ENCODE results near the gene AGAP1.

DNA sequence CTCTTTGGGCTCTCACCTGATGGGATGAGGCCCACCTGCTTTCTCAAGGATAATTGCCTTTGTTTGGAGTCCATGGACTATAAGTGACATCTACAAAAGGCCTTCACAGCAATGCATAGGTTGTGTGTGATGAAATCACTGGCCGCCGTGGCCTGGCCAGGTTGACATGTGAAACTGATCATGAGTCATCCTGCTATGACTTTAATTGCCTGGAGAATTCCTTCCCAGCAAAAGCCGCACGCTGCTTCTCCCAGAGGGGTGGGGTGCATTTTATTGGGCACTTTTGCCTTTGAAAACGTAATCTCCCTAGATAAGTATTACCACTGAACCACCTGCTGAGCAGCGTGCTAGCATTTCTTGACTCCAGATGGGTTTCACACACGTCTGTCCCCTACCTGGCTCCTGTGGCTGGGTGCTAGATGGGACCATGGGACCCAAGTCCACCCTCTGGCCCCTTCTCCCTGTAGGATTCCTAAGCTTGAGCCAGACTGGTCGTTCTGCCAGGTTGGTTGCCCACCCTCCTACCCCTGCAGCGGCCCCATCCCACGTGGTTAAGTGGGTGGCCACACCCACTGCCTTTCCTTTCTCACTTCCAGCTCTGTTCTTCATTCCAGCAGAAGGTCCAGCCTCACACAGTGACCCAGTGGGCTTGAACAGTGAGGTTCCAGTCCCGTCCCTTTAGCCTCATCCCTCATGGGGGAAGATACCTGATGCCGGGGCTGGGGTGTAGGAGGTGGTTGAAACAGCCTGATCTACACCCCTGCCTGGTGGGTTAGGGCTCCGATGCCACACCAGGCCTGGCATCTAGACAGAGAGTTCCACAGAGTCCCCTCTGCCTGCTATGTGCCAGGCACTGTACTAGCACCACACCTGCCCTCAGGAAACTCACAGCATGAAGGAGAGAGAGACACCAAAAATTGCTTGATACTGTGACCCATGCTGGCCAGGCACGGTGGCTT is 584.7 kb downstream of the AGAP1 start:
- TF ChIP-seq POLR2A (IDR thresholded peaks at IDR 0.05; ENCODE audit: low read depth, low read length) (no peak), POLR2AphosphoS5 (IDR thresholded peaks at IDR 0.05; ENCODE audit: low read depth, low read length) (no peak), SPI1 (IDR thresholded peaks at IDR 0.05; ENCODE audit: low read depth, low read length) (no peak)
